CD14-positive monocyte (primary cell): ENCODE results near the gene ABHD14A. TPM values are rescaled to one million over a fixed set of nuclear protein-coding genes. Genes with fewer than 3 reads are reported as not detected.

Source experiments
- DNase-seq, 3 donors: peaks; one replicate each; pipeline ENCODE4 v3.0.0-alpha.2; 2011 to 2022
- H2AFZ ChIP-seq: 2 replicates; pipeline ENCODE4 v1.6.0; 2012; ENCODE audit warnings: mild to moderate bottlenecking, low read depth, low read length, inconsistent platforms; ENCODE audit not compliant: insufficient read depth, poor library complexity, severe bottlenecking
- H3K27ac ChIP-seq, 2 donors: 1 replicate in 1 of 2; 2 replicates in 1 of 2; pipeline ENCODE4 v1.5.1; 2012 to 2013; ENCODE audit warnings: low read length in 2 of 2, control low read depth in 1 of 2, inconsistent platforms in 1 of 2, low read depth in 1 of 2, mild to moderate bottlenecking in 1 of 2
- H3K27me3 ChIP-seq, 2 donors: one replicate each; pipeline versions ENCODE4 v1.6.0 to v1.6.1; 2011 to 2013; ENCODE audit warnings: low read length in 2 of 2; ENCODE audit not compliant: control insufficient read depth in 2 of 2, insufficient read depth in 2 of 2
- H3K36me3 ChIP-seq, 2 donors: replicated peaks in 1 of 2; 1 replicate in 1 of 2; 2 replicates in 1 of 2; pipeline versions ENCODE4 v1.5.1 to v1.6.1; 2012 to 2013; ENCODE audit warnings: low read length in 2 of 2, control low read depth in 1 of 2, inconsistent platforms in 1 of 2, mild to moderate bottlenecking in 1 of 2; ENCODE audit not compliant: insufficient read depth in 2 of 2, control insufficient read depth in 1 of 2
- H3K4me1 ChIP-seq, 2 donors: 1 replicate in 1 of 2; 2 replicates in 1 of 2; pipeline versions ENCODE4 v1.5.1 to v1.6.1; 2012 to 2013; ENCODE audit warnings: low read length in 2 of 2, control low read depth in 1 of 2, inconsistent platforms in 1 of 2, mild to moderate bottlenecking in 1 of 2, moderate library complexity in 1 of 2; ENCODE audit not compliant: insufficient read depth in 2 of 2, control insufficient read depth in 1 of 2
- H3K4me2 ChIP-seq: replicated peaks from 2 replicates; pipeline ENCODE3; 2012; ENCODE audit warnings: low read length, moderate library complexity, mild to moderate bottlenecking; ENCODE audit not compliant: poor library complexity, severe bottlenecking; ENCODE audit errors: extremely low read depth
- H3K4me3 ChIP-seq, 3 experiments: fragments of 200-600 bp in 1 of 3; sonication (generic) in 1 of 3; replicated peaks in 1 of 3; 1 replicate in 2 of 3; 2 replicates in 1 of 3; pipeline ENCODE4 v1.5.1; 2011 to 2013; ENCODE audit warnings: low read length in 3 of 3, mild to moderate bottlenecking in 3 of 3, control low read depth in 2 of 3, low read depth in 2 of 3, inconsistent platforms in 1 of 3, moderate library complexity in 1 of 3
- H3K79me2 ChIP-seq: 2 replicates; pipeline ENCODE4 v1.6.0; 2012; ENCODE audit warnings: mild to moderate bottlenecking, control low read depth, inconsistent platforms, low read length, moderate library complexity; ENCODE audit not compliant: insufficient read depth
- H3K9ac ChIP-seq: 2 replicates; pipeline ENCODE4 v1.6.0; 2017; ENCODE audit warnings: low read length, mild to moderate bottlenecking; ENCODE audit not compliant: insufficient read depth, poor library complexity, severe bottlenecking
- H3K9me3 ChIP-seq, 2 donors: replicated peaks in 1 of 2; 1 replicate in 1 of 2; 2 replicates in 1 of 2; pipeline versions ENCODE4 v1.5.1 to v1.6.1; 2012 to 2013; ENCODE audit warnings: low read length in 2 of 2, control low read depth in 1 of 2; ENCODE audit not compliant: control insufficient read depth in 1 of 2, insufficient read depth in 1 of 2
- H4K20me1 ChIP-seq: 2 replicates; pipeline ENCODE4 v1.6.0; 2012; ENCODE audit warnings: mild to moderate bottlenecking, low read length, control low read depth, moderate library complexity; ENCODE audit not compliant: insufficient read depth
- H3K27ac Mint-ChIP-seq, 7 donors: one replicate each; pipeline ENCODE4 v1.8.0; 2020; ENCODE audit warnings: mild to moderate bottlenecking in 7 of 7, mixed read lengths in 7 of 7, moderate library complexity in 6 of 7, inconsistent platforms in 2 of 7
- H3K27me3 Mint-ChIP-seq, 3 donors: one replicate each; pipeline ENCODE4 v1.8.0; 2021 to 2022; ENCODE audit warnings: low read depth in 3 of 3, mild to moderate bottlenecking in 3 of 3, mixed read lengths in 3 of 3, moderate library complexity in 3 of 3, inconsistent platforms in 1 of 3
- H3K36me3 Mint-ChIP-seq, 2 donors: one replicate each; pipeline ENCODE4 v1.8.0; 2020; ENCODE audit warnings: mixed read lengths in 2 of 2, inconsistent platforms in 1 of 2, mild to moderate bottlenecking in 1 of 2
- H3K4me1 Mint-ChIP-seq: one replicate; pipeline ENCODE4 v1.8.0; 2020; ENCODE audit warnings: mild to moderate bottlenecking, mixed read lengths
- H3K4me3 Mint-ChIP-seq, 2 donors: one replicate each; pipeline ENCODE4 v1.8.0; 2020; ENCODE audit warnings: mild to moderate bottlenecking in 2 of 2, mixed read lengths in 2 of 2, moderate library complexity in 1 of 2
- H3K9me3 Mint-ChIP-seq, 7 donors: one replicate each; pipeline ENCODE4 v1.8.0; 2020 to 2022; ENCODE audit warnings: mixed read lengths in 7 of 7, mild to moderate bottlenecking in 6 of 7, moderate library complexity in 6 of 7, inconsistent platforms in 2 of 7
- WGBS: methylation state at CpG from one replicate; pipeline ENCODE4 v1.1.5; 2013; ENCODE audit warnings: missing lambda C conversion rate; ENCODE audit not compliant: insufficient coverage; 5-methylcytosine and 5-hydroxymethylcytosine counted together
- intact Hi-C, 2 donors: fragments of 100-400 bp; cut with micrococcal nuclease; formaldehyde crosslinking; loops; one replicate each; pipeline versions ENCODE4 v1.15.0 to v1.15.1; 2023
- polyA plus RNA-seq, 3 donors: library from polyadenylated mRNA; depleted of rRNA in 1 of 3; unstranded in 2 of 3; stranded (reverse) in 1 of 3; fragments of 300-500 nt in 2 of 3; fragments of >200 nt in 1 of 3; fragmentation: Illumina TruSeq in 2 of 3; gene quantifications; 1 replicate in 2 of 3; 2 replicates in 1 of 3; pipeline ENCODE4 v1.2.3, GENCODE V29; 2012 to 2021
- TF ChIP-seq, protein P1 (sequence below): fragments of 200-600 bp; IDR thresholded peaks from one replicate; pipeline ENCODE4 v1.8.0; 2022; ENCODE audit warnings: antibody characterized with exemption, mild to moderate bottlenecking

Gene ABHD14A
- polyA plus RNA-seq, 3 donors, result 6.9 to 13.2 (median 11.7) TPM

DNA sequence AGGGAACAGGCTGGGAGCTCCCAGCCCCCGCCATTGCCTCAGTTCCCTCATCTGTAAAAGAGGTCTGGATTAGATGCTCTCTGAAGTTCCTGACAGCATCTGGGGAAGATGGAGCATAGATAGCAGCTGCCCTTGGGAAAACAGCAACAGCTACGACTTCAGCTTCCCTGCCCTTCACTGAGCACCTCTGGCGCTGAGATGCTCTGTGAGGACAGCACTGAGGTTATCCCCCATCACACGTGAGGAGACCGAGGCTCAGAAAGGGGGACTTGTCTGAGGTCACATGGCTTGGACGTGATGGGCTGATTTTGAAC, 31.9 kb downstream of the ABHD14A start:
- Histone ChIP-seq H3K4me1 (peaks cover 18 to 23% of the 10 kb centered on the region in 2 donors), H3K9ac (no peak overlapping the region), H3K27me3 (no peaks in the 10 kb centered on the region), H3K4me3 (no peak overlapping the region), H3K4me2 (no peak overlapping the region), H3K9me3 (no peaks in the 10 kb centered on the region), H3K79me2 (no peaks in the 10 kb centered on the region), H4K20me1 (no peaks in the 10 kb centered on the region), H3K27ac (no peak overlapping the region), H3K36me3 (no peaks in the 10 kb centered on the region), H2AFZ (no peak overlapping the region)
- intact Hi-C loops, result no loop called here
- Mint-ChIP-seq H3K4me1 (peaks cover 18% of the 10 kb centered on the region), H3K9me3 (no peaks in the 10 kb centered on the region), H3K27ac (no peak overlapping the region), H3K27me3 (peaks cover 1 to 5% (median 5%) of the 10 kb centered on the region in 3 donors), H3K4me3 (no peak overlapping the region), H3K36me3 (no peaks in the 10 kb centered on the region)
- WGBS, result 91% methylated on average over 6 of the region's 6 CpGs
- TF ChIP-seq, protein P1, sequence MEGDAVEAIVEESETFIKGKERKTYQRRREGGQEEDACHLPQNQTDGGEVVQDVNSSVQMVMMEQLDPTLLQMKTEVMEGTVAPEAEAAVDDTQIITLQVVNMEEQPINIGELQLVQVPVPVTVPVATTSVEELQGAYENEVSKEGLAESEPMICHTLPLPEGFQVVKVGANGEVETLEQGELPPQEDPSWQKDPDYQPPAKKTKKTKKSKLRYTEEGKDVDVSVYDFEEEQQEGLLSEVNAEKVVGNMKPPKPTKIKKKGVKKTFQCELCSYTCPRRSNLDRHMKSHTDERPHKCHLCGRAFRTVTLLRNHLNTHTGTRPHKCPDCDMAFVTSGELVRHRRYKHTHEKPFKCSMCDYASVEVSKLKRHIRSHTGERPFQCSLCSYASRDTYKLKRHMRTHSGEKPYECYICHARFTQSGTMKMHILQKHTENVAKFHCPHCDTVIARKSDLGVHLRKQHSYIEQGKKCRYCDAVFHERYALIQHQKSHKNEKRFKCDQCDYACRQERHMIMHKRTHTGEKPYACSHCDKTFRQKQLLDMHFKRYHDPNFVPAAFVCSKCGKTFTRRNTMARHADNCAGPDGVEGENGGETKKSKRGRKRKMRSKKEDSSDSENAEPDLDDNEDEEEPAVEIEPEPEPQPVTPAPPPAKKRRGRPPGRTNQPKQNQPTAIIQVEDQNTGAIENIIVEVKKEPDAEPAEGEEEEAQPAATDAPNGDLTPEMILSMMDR, result no peak
- DNase-seq, result no peak

GRCh38 chr3:52007291-52007690, 32.4 kb downstream of the ABHD14A start:
- no peaks in the 10 kb centered on the region for H3K9me3 ChIP-seq
- WGBS, result no CpG with 5 or more reads among the region's 4 CpGs
- no peaks in the 10 kb centered on the region for H3K36me3 ChIP-seq
- Mint-ChIP-seq H3K9me3 (no peaks in the 10 kb centered on the region), H3K4me1 (peaks cover 18% of the 10 kb centered on the region), H3K4me3 (peak overlapping the region in 1 of 2 donors; percentile 26), H3K27ac (no peak overlapping the region), H3K36me3 (no peaks in the 10 kb centered on the region), H3K27me3 (peaks cover 1 to 5% (median 3%) of the 10 kb centered on the region in 3 donors)
- peaks cover 17 to 19% of the 10 kb centered on the region in 2 donors for H3K4me1 ChIP-seq
- no peak for DNase-seq
- peak overlapping the region; percentile 46 for H2AFZ ChIP-seq
- no peak overlapping the region for H3K9ac ChIP-seq
- intact Hi-C loops, result no loop called here
- no peak overlapping the region for H3K27ac ChIP-seq
- H3K79me2 ChIP-seq, result no peaks in the 10 kb centered on the region
- H4K20me1 ChIP-seq, result no peaks in the 10 kb centered on the region
- no peak overlapping the region for H3K4me2 ChIP-seq
- TF ChIP-seq, protein P1, result no peak
- H3K27me3 ChIP-seq, result no peaks in the 10 kb centered on the region
- H3K4me3 ChIP-seq, result no peak overlapping the region
